Measurements from ENCODE around the gene KRTAP10-6. TPM values are rescaled to one million over a fixed set of nuclear protein-coding genes. Genes with fewer than 3 reads are reported as not detected.
A peak's percentile ranks its signal among the peaks of the same experiment; 100 is the strongest.

KRTAP10-6 gene
- total and polyA plus RNA-seq, 2 experiments from 2014 or later = not detected

GRCh38 chr21:44618504-44618903, 26.2 kb upstream of the KRTAP10-6 start:
- in situ Hi-C loops (cut with MboI) = no loop called here
- Histone ChIP-seq H3K36me3 (ENCODE audit: low read depth) (no peaks in the 10 kb centered on the region), H4K20me1 (ENCODE audit: insufficient read depth) (no peaks in the 10 kb centered on the region), H3K9me3 (ENCODE audit: low read depth) (no peaks in the 10 kb centered on the region), H3F3A (ENCODE audit: insufficient read depth) (no peaks in the 10 kb centered on the region), H2AFZ (no peak overlapping the region), H3K27me3 (replicated peaks; ENCODE audit: insufficient read depth) (no peaks in the 10 kb centered on the region; the same call in 1 of the 2 replicates), H3K4me1 (ENCODE audit: insufficient read depth) (no peaks in the 10 kb centered on the region), H3K27ac (no peak overlapping the region), H3K4me2 (ENCODE audit: unreplicated experiment) (no peak overlapping the region), H3K4me3 (no peak overlapping the region), H3K9ac (no peak overlapping the region), H3K79me2 (ENCODE audit: insufficient read depth) (no peaks in the 10 kb centered on the region), H3K9me2 (ENCODE audit: insufficient read depth) (no peaks in the 10 kb centered on the region)
- DNase-seq = peak; percentile 38
- 3 to 6% methylated on average over 4 of the region's 4 CpGs for WGBS, 2 experiments (ENCODE audit: low coverage in 1 of 2, low lambda C conversion rate in 2 of 2, missing lambda C conversion rate in 2 of 2)
- TF ChIP-seq EZH2phosphoT487 (IDR thresholded peaks at IDR 0.05; ENCODE audit: insufficient read depth, low read depth) (no peak), EZH2 (IDR thresholded peaks at IDR 0.05; ENCODE audit: insufficient read depth, poor library complexity, severe bottlenecking) (no peak)

GRCh38 chr21:44617071-44617501, 24.8 kb upstream of the KRTAP10-6 start:
- no peaks in the 10 kb centered on the region for H3K4me1 ChIP-seq (ENCODE audit: insufficient read depth)
- in situ Hi-C loops (cut with MboI) = no loop called here
- H4K20me1 ChIP-seq (ENCODE audit: insufficient read depth) = no peaks in the 10 kb centered on the region
- 9 to 11% methylated on average over 8 of the region's 8 CpGs for WGBS, 2 experiments (ENCODE audit: low coverage in 1 of 2, low lambda C conversion rate in 2 of 2, missing lambda C conversion rate in 2 of 2)
- no peak overlapping the region for H3K4me3 ChIP-seq
- no peak overlapping the region for H3K4me2 ChIP-seq (ENCODE audit: unreplicated experiment)
- H3K9me3 ChIP-seq (ENCODE audit: low read depth) = no peaks in the 10 kb centered on the region
- H3F3A ChIP-seq (ENCODE audit: insufficient read depth) = no peaks in the 10 kb centered on the region
- no peak overlapping the region for H3K27ac ChIP-seq
- DNase-seq = no peak
- H3K27me3 ChIP-seq (replicated peaks; ENCODE audit: insufficient read depth) = no peaks in the 10 kb centered on the region; the same call in 1 of the 2 replicates
- no peak for TF ChIP-seq EZH2phosphoT487 (IDR thresholded peaks at IDR 0.05; ENCODE audit: insufficient read depth, low read depth)
- TF ChIP-seq EZH2 (IDR thresholded peaks at IDR 0.05; ENCODE audit: insufficient read depth, poor library complexity, severe bottlenecking) = no peak
- no peaks in the 10 kb centered on the region for H3K79me2 ChIP-seq (ENCODE audit: insufficient read depth)
- H3K36me3 ChIP-seq (ENCODE audit: low read depth) = no peaks in the 10 kb centered on the region
- no peak overlapping the region for H2AFZ ChIP-seq
- H3K9me2 ChIP-seq (ENCODE audit: insufficient read depth) = no peaks in the 10 kb centered on the region
- H3K9ac ChIP-seq = no peak overlapping the region

- Histone ChIP-seq H3F3A (ENCODE audit: insufficient read depth) (no peaks in the 10 kb centered on the region), H3K9me3 (ENCODE audit: low read depth) (no peaks in the 10 kb centered on the region), H3K9ac (no peak overlapping the region), H3K4me2 (ENCODE audit: unreplicated experiment) (no peak overlapping the region), H3K9me2 (ENCODE audit: insufficient read depth) (no peaks in the 10 kb centered on the region), H3K27ac (no peak overlapping the region), H3K36me3 (ENCODE audit: low read depth) (no peaks in the 10 kb centered on the region), H3K4me3 (no peak overlapping the region), H3K4me1 (ENCODE audit: insufficient read depth) (no peaks in the 10 kb centered on the region), H3K27me3 (replicated peaks; ENCODE audit: insufficient read depth) (no peaks in the 10 kb centered on the region; the same call in 1 of the 2 replicates), H3K79me2 (ENCODE audit: insufficient read depth) (no peaks in the 10 kb centered on the region), H4K20me1 (ENCODE audit: insufficient read depth) (no peaks in the 10 kb centered on the region), H2AFZ (no peak overlapping the region)
- no peak for TF ChIP-seq EZH2phosphoT487 (IDR thresholded peaks at IDR 0.05; ENCODE audit: insufficient read depth, low read depth)
- DNase-seq = no peak
- in situ Hi-C loops (cut with MboI) = no loop called here
- WGBS, 2 experiments (ENCODE audit: low coverage in 1 of 2, low lambda C conversion rate in 2 of 2, missing lambda C conversion rate in 2 of 2) = 50 to 55% methylated on average over 16 of the region's 16 CpGs
Measured at GRCh38 chr21:44616591-44616926, 24.3 kb upstream of the KRTAP10-6 start.

- Histone ChIP-seq H3K9ac (no peak overlapping the region), H3K9me2 (ENCODE audit: insufficient read depth) (no peaks in the 10 kb centered on the region), H3F3A (ENCODE audit: insufficient read depth) (no peaks in the 10 kb centered on the region), H3K79me2 (ENCODE audit: insufficient read depth) (no peaks in the 10 kb centered on the region), H3K27ac (no peak overlapping the region), H3K36me3 (ENCODE audit: low read depth) (no peaks in the 10 kb centered on the region), H4K20me1 (ENCODE audit: insufficient read depth) (no peaks in the 10 kb centered on the region), H3K4me1 (ENCODE audit: insufficient read depth) (no peaks in the 10 kb centered on the region), H2AFZ (no peak overlapping the region), H3K4me3 (no peak overlapping the region), H3K27me3 (replicated peaks; ENCODE audit: insufficient read depth) (no peaks in the 10 kb centered on the region; the same call in 1 of the 2 replicates), H3K4me2 (ENCODE audit: unreplicated experiment) (no peak overlapping the region), H3K9me3 (ENCODE audit: low read depth) (no peaks in the 10 kb centered on the region)
- TF ChIP-seq EZH2phosphoT487 (IDR thresholded peaks at IDR 0.05; ENCODE audit: insufficient read depth, low read depth) = no peak
- TF ChIP-seq EZH2 (IDR thresholded peaks at IDR 0.05; ENCODE audit: insufficient read depth, poor library complexity, severe bottlenecking) = no peak
- in situ Hi-C loops (cut with MboI) = no loop called here
- 30 to 34% methylated on average over 16 to 17 of the region's 17 CpGs for WGBS, 2 experiments (ENCODE audit: low coverage in 1 of 2, low lambda C conversion rate in 2 of 2, missing lambda C conversion rate in 2 of 2)
- no peak for DNase-seq
Measured at GRCh38 chr21:44615911-44616590, 23.7 kb upstream of the KRTAP10-6 start.
